Stimulated activated naive CD8-positive, alpha-beta T cell treated with anti-CD3 and anti-CD28 coated beads, Interleukin-15, amount 100 ng/mL, for 72 hours (primary cell): ENCODE results near the gene WHRN.

Source experiments
- ATAC-seq: fragments of 150-1000 bp; cut with Tn5 transposase; 2 replicates; pipeline ENCODE4 v1.10.0; 2021; ENCODE audit warnings: mild to moderate bottlenecking, moderate library complexity
- DNase-seq, 2 donors: peaks; one replicate each; pipeline ENCODE4 v3.0.0; 2021 to 2022
- H3K27ac Mint-ChIP-seq, 2 donors: one replicate each; pipeline ENCODE4 v1.8.0; 2022; ENCODE audit warnings: mild to moderate bottlenecking in 2 of 2, mixed read lengths in 2 of 2, moderate library complexity in 2 of 2
- H3K27me3 Mint-ChIP-seq: one replicate; pipeline ENCODE4 v1.8.0; 2022; ENCODE audit warnings: mixed read lengths
- H3K4me1 Mint-ChIP-seq: one replicate; pipeline ENCODE4 v1.8.0; 2022; ENCODE audit warnings: mild to moderate bottlenecking, mixed read lengths
- H3K4me3 Mint-ChIP-seq, 2 donors: one replicate each; pipeline ENCODE4 v1.8.0; 2022; ENCODE audit warnings: mild to moderate bottlenecking in 2 of 2, mixed read lengths in 2 of 2, moderate library complexity in 1 of 2
- H3K9me3 Mint-ChIP-seq, 2 donors: one replicate each; pipeline ENCODE4 v1.8.0; 2022; ENCODE audit warnings: mixed read lengths in 2 of 2

WHRN gene

GRCh38 chr9:114387680-114388356, 117.5 kb downstream of the WHRN start, which contains the start of gene AKNA:
TSS of gene AKNA (minus strand) at chr9:114387982. CDS start at chr9:114381333, 6,649 bp downstream.
- peak within 1 kb of the TSS; percentile 94 to 98 for H3K27ac Mint-ChIP-seq
- peaks cover 64% of the 10 kb centered on the region for H3K4me1 Mint-ChIP-seq
- no peaks in the 10 kb centered on the region for H3K9me3 Mint-ChIP-seq
- DNase-seq (peak; percentile 75 to 88), ATAC-seq (peak; percentile 21)
- peak within 1 kb of the TSS; percentile 93 to 94 for H3K4me3 Mint-ChIP-seq
- no peaks in the 10 kb centered on the region for H3K27me3 Mint-ChIP-seq

GRCh38 chr9:114386886-114387679, 118.2 kb downstream of the WHRN start:
- H3K4me1 Mint-ChIP-seq = peaks cover 64% of the 10 kb centered on the region
- ATAC-seq = no peak

GRCh38 chr9:114386361-114386885, 118.8 kb downstream of the WHRN start:
- Mint-ChIP-seq H3K4me3 (peak overlapping the region; percentile 93 to 94), H3K27ac (peak overlapping the region; percentile 94 to 98), H3K9me3 (no peaks in the 10 kb centered on the region), H3K4me1 (peaks cover 64% of the 10 kb centered on the region), H3K27me3 (no peaks in the 10 kb centered on the region)
- DNase-seq = peak in 1 of 2 donors; percentile 48
- ATAC-seq = no peak

More at GRCh38 chr9:114386886-114387679, 118.2 kb downstream of the WHRN start:
- H3K9me3 Mint-ChIP-seq = no peaks in the 10 kb centered on the region
- peak overlapping the region; percentile 94 to 98 for H3K27ac Mint-ChIP-seq
- no peaks in the 10 kb centered on the region for H3K27me3 Mint-ChIP-seq
- DNase-seq = peak in 1 of 2 donors; percentile 50
- peak overlapping the region; percentile 93 to 94 for H3K4me3 Mint-ChIP-seq

GRCh38 chr9:114385397-114386181, 119.7 kb downstream of the WHRN start:
- ATAC-seq (peak; percentile 77), DNase-seq (peak; percentile 88 to 96)
- no peaks in the 10 kb centered on the region for H3K27me3 Mint-ChIP-seq
- H3K4me1 Mint-ChIP-seq = peaks cover 64% of the 10 kb centered on the region
- peak overlapping the region; percentile 94 to 98 for H3K27ac Mint-ChIP-seq
- peak overlapping the region; percentile 93 to 94 for H3K4me3 Mint-ChIP-seq
- H3K9me3 Mint-ChIP-seq = no peaks in the 10 kb centered on the region

- H3K4me1 Mint-ChIP-seq = peaks cover 62% of the 10 kb centered on the region
- no peak for ATAC-seq
- DNase-seq = no peak
- H3K4me3 Mint-ChIP-seq = peak overlapping the region; percentile 93 to 94
- H3K9me3 Mint-ChIP-seq = no peaks in the 10 kb centered on the region
- H3K27ac Mint-ChIP-seq = peak overlapping the region; percentile 94 to 98
- H3K27me3 Mint-ChIP-seq = no peaks in the 10 kb centered on the region
These were observed 120.4 kb downstream of the WHRN start for GRCh38 chr9:114384836-114385396.

- H3K4me1 Mint-ChIP-seq = peaks cover 62% of the 10 kb centered on the region
- peak overlapping the region; percentile 94 to 98 for H3K27ac Mint-ChIP-seq
- no peak for ATAC-seq
These were observed 120.9 kb downstream of the WHRN start for GRCh38 chr9:114384341-114384740.

GRCh38 chr9:114383521-114384231, 121.6 kb downstream of the WHRN start:
- DNase-seq (peak in 1 of 2 donors; percentile 42), ATAC-seq (no peak)
- peak overlapping the region; percentile 93 to 94 for H3K4me3 Mint-ChIP-seq
- H3K4me1 Mint-ChIP-seq = peaks cover 62% of the 10 kb centered on the region
- H3K27me3 Mint-ChIP-seq = no peaks in the 10 kb centered on the region
- H3K9me3 Mint-ChIP-seq = no peaks in the 10 kb centered on the region
- H3K27ac Mint-ChIP-seq = peak overlapping the region; percentile 94 to 98

More at GRCh38 chr9:114384341-114384740, 120.9 kb downstream of the WHRN start:
- H3K4me3 Mint-ChIP-seq = peak overlapping the region; percentile 93 to 94
- no peaks in the 10 kb centered on the region for H3K9me3 Mint-ChIP-seq
- no peaks in the 10 kb centered on the region for H3K27me3 Mint-ChIP-seq
- DNase-seq = no peak

- H3K4me3 Mint-ChIP-seq = peak overlapping the region; percentile 93 to 94
- ATAC-seq = peak; percentile 58
These were observed 122.4 kb downstream of the WHRN start for GRCh38 chr9:114382699-114383520.

GRCh38 chr9:114378883-114379282, 126.4 kb downstream of the WHRN start:
- Mint-ChIP-seq H3K27ac (peak overlapping the region; percentile 28 to 73), H3K4me3 (peak overlapping the region; percentile 65 to 67), H3K27me3 (no peaks in the 10 kb centered on the region), H3K9me3 (no peaks in the 10 kb centered on the region), H3K4me1 (peaks cover 91% of the 10 kb centered on the region)
- DNase-seq = no peak
- no peak for ATAC-seq

More at GRCh38 chr9:114382699-114383520, 122.4 kb downstream of the WHRN start:
- Mint-ChIP-seq H3K4me1 (peaks cover 62% of the 10 kb centered on the region), H3K27ac (peak overlapping the region; percentile 64 to 98), H3K27me3 (no peaks in the 10 kb centered on the region), H3K9me3 (no peaks in the 10 kb centered on the region)
- peak; percentile 82 to 96 for DNase-seq

- Mint-ChIP-seq H3K9me3 (no peaks in the 10 kb centered on the region), H3K4me1 (peaks cover 93% of the 10 kb centered on the region), H3K27ac (peak overlapping the region; percentile 14 to 95), H3K4me3 (peak overlapping the region; percentile 65 to 67), H3K27me3 (no peaks in the 10 kb centered on the region)
- ATAC-seq = no peak
- DNase-seq = no peak
These were observed 127.3 kb downstream of the WHRN start for GRCh38 chr9:114378016-114378415.

- Mint-ChIP-seq H3K4me3 (peak overlapping the region; percentile 41 to 49), H3K4me1 (peaks cover 95% of the 10 kb centered on the region)
- no peak for ATAC-seq
These were observed 128.5 kb downstream of the WHRN start for GRCh38 chr9:114376586-114377445.

GRCh38 chr9:114375386-114376175, 129.7 kb downstream of the WHRN start:
- ATAC-seq = no peak
- peak in 1 of 2 donors; percentile 54 for DNase-seq
- Mint-ChIP-seq H3K4me3 (peak overlapping the region; percentile 18 to 51), H3K27ac (peak overlapping the region; percentile 63 to 75), H3K9me3 (no peaks in the 10 kb centered on the region), H3K4me1 (peaks cover 95% of the 10 kb centered on the region), H3K27me3 (no peaks in the 10 kb centered on the region)

More at GRCh38 chr9:114376586-114377445, 128.5 kb downstream of the WHRN start:
- H3K9me3 Mint-ChIP-seq = no peaks in the 10 kb centered on the region
- no peak for DNase-seq
- H3K27ac Mint-ChIP-seq = peak overlapping the region; percentile 87 to 95
- H3K27me3 Mint-ChIP-seq = no peaks in the 10 kb centered on the region
